Nephron progenitor cell (in vitro differentiated cells): ENCODE results near the gene FBLN5.

Source experiments
- DNase-seq: peaks from one replicate; pipeline ENCODE4 v3.0.0; 2021
- H3K27ac Mint-ChIP-seq: 2 replicates; pipeline ENCODE4 v1.8.0; 2021; ENCODE audit warnings: mild to moderate bottlenecking, moderate library complexity, mixed read lengths
- H3K27me3 Mint-ChIP-seq: 2 replicates; pipeline ENCODE4 v1.8.0; 2021; ENCODE audit warnings: mild to moderate bottlenecking, low read depth, mixed read lengths; ENCODE audit not compliant: poor library complexity
- H3K36me3 Mint-ChIP-seq: 2 replicates; pipeline ENCODE4 v1.8.0; 2021; ENCODE audit warnings: low read depth, mixed read lengths
- H3K4me1 Mint-ChIP-seq: 2 replicates; pipeline ENCODE4 v1.8.0; 2021; ENCODE audit warnings: mixed read lengths
- H3K4me3 Mint-ChIP-seq: 2 replicates; pipeline ENCODE4 v1.8.0; 2021; ENCODE audit warnings: mild to moderate bottlenecking, moderate library complexity, mixed read lengths
- H3K9me3 Mint-ChIP-seq: 2 replicates; pipeline ENCODE4 v1.8.0; 2021; ENCODE audit warnings: mild to moderate bottlenecking, moderate library complexity, mixed read lengths
- CTCF ChIP-seq: fragments of 200-600 bp; sonication (generic); IDR thresholded peaks from 2 replicates; pipeline ENCODE4 v1.5.0; 2021; ENCODE audit warnings: antibody characterized with exemption

The FBLN5 gene

GRCh38 chr14:91896419-91896818 lies 51.1 kb downstream of the FBLN5 start:
- TF ChIP-seq CTCF = no peak
- no peak overlapping the region for H3K27ac Mint-ChIP-seq

GRCh38 chr14:91893669-91894068 lies 53.8 kb downstream of the FBLN5 start:
- no peak for TF ChIP-seq CTCF
- no peak overlapping the region for H3K4me3 Mint-ChIP-seq
- H3K9me3 Mint-ChIP-seq = no peaks in the 10 kb centered on the region
- peaks cover 10% of the 10 kb centered on the region for H3K27me3 Mint-ChIP-seq
- no peak for DNase-seq
- H3K36me3 Mint-ChIP-seq = no peaks in the 10 kb centered on the region
- H3K27ac Mint-ChIP-seq = no peak overlapping the region
- peaks cover 7% of the 10 kb centered on the region for H3K4me1 Mint-ChIP-seq

More at GRCh38 chr14:91896419-91896818, 51.1 kb downstream of the FBLN5 start:
- Mint-ChIP-seq H3K4me3 (no peak overlapping the region), H3K27me3 (peaks cover 12% of the 10 kb centered on the region), H3K4me1 (peaks cover 7% of the 10 kb centered on the region), H3K9me3 (no peaks in the 10 kb centered on the region), H3K36me3 (no peaks in the 10 kb centered on the region)
- DNase-seq = no peak

- peak; percentile 67 for TF ChIP-seq CTCF
- peak; percentile 47 for DNase-seq
- H3K9me3 Mint-ChIP-seq = no peaks in the 10 kb centered on the region
- peaks cover 7% of the 10 kb centered on the region for H3K4me1 Mint-ChIP-seq
- no peaks in the 10 kb centered on the region for H3K36me3 Mint-ChIP-seq
- no peak overlapping the region for H3K4me3 Mint-ChIP-seq
- H3K27ac Mint-ChIP-seq = no peak overlapping the region
- peaks cover 8% of the 10 kb centered on the region for H3K27me3 Mint-ChIP-seq
Measured at GRCh38 chr14:91893007-91893406, 54.5 kb downstream of the FBLN5 start.

GRCh38 chr14:91891721-91892220 lies 55.7 kb downstream of the FBLN5 start:
- no peak overlapping the region for H3K4me3 Mint-ChIP-seq
- DNase-seq = no peak
- no peaks in the 10 kb centered on the region for H3K36me3 Mint-ChIP-seq
- H3K9me3 Mint-ChIP-seq = no peaks in the 10 kb centered on the region
- no peak for TF ChIP-seq CTCF
- H3K4me1 Mint-ChIP-seq = no peaks in the 10 kb centered on the region
- H3K27me3 Mint-ChIP-seq = peaks cover 5% of the 10 kb centered on the region
- H3K27ac Mint-ChIP-seq = no peak overlapping the region

- Mint-ChIP-seq H3K9me3 (no peaks in the 10 kb centered on the region), H3K36me3 (no peaks in the 10 kb centered on the region), H3K27me3 (peaks cover 6% of the 10 kb centered on the region), H3K27ac (no peak overlapping the region), H3K4me1 (no peaks in the 10 kb centered on the region), H3K4me3 (no peak overlapping the region)
- no peak for DNase-seq
- TF ChIP-seq CTCF = no peak
Measured at GRCh38 chr14:91891101-91891500, 56.4 kb downstream of the FBLN5 start.

GRCh38 chr14:91890291-91890749 lies 57.2 kb downstream of the FBLN5 start:
- Mint-ChIP-seq H3K36me3 (no peaks in the 10 kb centered on the region), H3K4me3 (no peak overlapping the region), H3K27me3 (peaks cover 4% of the 10 kb centered on the region), H3K4me1 (no peaks in the 10 kb centered on the region), H3K9me3 (no peaks in the 10 kb centered on the region), H3K27ac (peak overlapping the region; percentile 71)
- no peak for TF ChIP-seq CTCF
- DNase-seq = no peak
